Thyroid gland (tissue), 4 donors: ENCODE data around the gene RTN4RL1.

Experiments used
- POLR2A ChIP-seq, 2 donors: fragments of 450-650 bp; IDR thresholded peaks; one replicate each; pipeline ENCODE4 v1.6.1; 2017; ENCODE audit warnings: antibody characterized with exemption in 2 of 2, mild to moderate bottlenecking in 2 of 2, moderate library complexity in 1 of 2
- TF ChIP-seq, protein P1 (sequence below), 6 experiments: fragments of 200-600 bp in 3 of 6; fragments of 450-650 bp in 3 of 6; sonication (generic) in 3 of 6; IDR thresholded peaks; one replicate each; pipeline ENCODE4 v1.5.1; 2016 to 2019; ENCODE audit warnings: antibody characterized with exemption in 6 of 6, mild to moderate bottlenecking in 2 of 6, inconsistent platforms in 1 of 6, moderate library complexity in 1 of 6

DNA sequence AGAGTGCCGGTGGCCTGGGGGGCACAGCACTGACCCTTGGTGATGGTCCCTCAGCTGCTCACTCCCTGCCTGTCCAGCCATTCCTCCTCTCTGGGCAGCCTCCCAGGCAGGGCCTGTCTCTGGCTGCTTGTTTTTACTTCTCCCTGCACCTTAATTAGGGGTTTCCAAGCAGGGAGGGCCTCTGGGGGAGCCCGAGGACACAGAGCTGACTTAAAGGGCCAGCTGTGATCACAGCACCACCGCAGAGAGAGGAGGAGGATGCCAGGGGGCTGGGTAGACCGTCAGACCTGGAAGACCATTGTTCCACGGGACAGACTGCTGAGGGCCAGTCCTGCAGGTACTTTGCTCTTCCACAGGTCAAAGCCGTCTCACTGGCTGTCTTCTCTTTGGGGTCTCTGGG is 3.6 kb upstream of the RTN4RL1 start:
- TF ChIP-seq, protein P1, sequence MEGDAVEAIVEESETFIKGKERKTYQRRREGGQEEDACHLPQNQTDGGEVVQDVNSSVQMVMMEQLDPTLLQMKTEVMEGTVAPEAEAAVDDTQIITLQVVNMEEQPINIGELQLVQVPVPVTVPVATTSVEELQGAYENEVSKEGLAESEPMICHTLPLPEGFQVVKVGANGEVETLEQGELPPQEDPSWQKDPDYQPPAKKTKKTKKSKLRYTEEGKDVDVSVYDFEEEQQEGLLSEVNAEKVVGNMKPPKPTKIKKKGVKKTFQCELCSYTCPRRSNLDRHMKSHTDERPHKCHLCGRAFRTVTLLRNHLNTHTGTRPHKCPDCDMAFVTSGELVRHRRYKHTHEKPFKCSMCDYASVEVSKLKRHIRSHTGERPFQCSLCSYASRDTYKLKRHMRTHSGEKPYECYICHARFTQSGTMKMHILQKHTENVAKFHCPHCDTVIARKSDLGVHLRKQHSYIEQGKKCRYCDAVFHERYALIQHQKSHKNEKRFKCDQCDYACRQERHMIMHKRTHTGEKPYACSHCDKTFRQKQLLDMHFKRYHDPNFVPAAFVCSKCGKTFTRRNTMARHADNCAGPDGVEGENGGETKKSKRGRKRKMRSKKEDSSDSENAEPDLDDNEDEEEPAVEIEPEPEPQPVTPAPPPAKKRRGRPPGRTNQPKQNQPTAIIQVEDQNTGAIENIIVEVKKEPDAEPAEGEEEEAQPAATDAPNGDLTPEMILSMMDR (IDR thresholded peaks at IDR 0.05): no peak
- TF ChIP-seq POLR2A (IDR thresholded peaks at IDR 0.05): no peak
